NCI-H128 (cell line): Measurements from ENCODE around the gene EVC.

Experiments
- DNase-seq: peaks from one replicate; lab custom pipeline; 2025; ENCODE audit not compliant: unreplicated experiment; lab: John Stamatoyannopoulos, UW

Gene EVC

DNA sequence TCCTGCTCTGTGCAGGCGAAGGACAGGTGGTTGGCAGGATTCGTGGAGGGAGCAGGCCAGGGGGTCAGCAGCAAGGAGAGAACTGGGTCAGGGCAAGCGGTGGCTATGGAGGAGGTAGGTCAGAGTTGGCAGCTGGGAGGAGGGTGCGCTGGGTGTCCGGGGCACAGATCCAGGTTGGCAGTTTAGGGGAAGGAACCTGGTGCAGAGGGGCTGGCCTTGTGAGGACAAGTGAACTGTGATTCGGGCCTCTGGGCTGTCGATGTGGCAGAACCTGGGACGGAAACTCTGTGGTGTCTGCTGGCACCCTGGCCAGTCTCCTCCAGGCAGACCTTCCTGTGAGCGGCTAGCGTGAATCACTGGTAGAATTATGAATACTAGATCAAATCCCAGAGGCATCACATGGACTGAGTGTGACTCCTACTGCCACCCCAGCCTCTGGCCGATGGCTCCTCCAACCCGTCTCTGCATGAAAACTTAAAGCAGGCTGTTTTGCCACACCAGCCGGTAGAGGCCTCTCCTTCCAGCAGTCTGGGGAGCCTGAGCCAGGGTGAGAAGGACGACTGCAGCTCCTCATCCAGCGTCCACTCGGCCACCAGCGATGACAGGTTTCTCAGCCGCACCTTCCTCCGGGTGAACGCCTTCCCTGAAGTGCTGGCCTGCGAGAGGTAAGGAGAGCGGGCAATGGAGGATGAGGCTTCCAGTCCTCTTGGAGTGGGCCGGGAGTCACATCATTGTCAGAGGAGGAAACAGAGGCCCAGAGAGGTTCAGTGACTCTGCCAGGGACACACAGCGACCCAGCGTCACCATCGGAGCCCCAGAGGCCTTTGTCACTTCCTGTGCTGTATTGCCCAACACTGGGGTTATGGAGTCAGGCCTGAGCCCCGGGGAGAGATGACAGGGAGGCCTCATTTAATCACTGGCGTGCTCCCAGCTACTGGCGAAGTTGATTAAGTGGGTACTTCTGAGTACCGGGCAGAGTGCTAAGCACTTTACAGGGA, 20.3 kb downstream of the EVC start:
- no peak for DNase-seq

DNA sequence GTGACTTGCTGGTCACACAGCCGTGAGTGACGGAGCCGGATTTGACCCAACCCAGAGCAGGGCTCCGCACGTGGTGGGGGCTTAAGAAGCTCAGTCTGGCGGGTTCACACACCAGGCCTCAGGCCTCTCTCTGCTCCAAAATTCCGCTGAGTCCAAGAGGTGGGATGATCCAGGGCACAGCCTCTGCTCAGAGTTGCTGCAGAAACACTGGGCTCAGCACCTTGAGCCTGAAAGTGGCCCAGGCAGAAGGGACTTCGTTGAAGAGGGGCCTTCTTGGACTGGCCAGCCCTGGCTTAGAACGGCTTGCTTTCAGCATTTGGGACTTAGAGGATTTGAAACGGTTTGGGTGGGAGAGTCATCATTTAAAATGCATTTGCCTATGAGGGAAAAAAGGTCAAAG, 21.2 kb downstream of the EVC start:
- DNase-seq, result no peak

DNA sequence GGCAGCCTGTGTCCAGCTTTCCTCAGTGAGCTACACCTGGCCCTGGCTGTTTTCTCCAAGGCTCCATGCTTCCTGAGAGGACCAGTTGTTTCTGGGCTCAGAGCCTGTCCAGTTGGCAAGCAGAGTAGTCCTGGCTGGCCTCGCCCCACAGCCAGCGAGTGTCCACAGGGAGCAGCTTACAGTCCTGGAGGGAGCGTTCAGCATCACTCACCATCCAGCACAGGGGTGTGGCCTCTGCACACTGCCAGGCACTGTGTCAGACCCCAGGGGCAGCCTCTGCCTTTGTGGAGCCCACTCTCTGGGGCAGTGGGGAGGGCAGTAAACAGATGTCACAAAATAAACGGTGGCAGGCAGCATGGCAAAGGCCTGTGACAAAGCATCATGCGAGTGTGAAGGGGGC, 23.9 kb downstream of the EVC start:
- DNase-seq, result no peak

DNA sequence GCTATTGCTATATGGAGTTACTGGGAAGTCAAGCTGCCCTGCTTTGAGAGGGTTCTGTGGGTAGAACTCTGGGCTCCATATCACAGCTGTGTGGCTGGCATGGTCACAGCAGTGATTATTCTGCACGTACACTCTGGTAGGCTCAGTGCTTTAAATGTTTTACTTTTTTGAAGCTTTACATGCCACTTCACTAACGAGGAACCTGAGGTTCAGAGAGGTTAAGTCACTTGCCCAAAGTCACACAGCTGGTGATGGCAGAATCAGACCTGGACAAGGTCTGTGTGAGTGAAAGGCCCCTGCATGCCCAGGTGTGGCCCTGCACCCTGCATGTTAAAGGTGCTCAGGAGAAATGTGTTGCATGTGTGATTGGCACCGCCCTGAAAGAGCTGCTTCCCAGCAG, 24.5 kb downstream of the EVC start:
- DNase-seq, result no peak

DNA sequence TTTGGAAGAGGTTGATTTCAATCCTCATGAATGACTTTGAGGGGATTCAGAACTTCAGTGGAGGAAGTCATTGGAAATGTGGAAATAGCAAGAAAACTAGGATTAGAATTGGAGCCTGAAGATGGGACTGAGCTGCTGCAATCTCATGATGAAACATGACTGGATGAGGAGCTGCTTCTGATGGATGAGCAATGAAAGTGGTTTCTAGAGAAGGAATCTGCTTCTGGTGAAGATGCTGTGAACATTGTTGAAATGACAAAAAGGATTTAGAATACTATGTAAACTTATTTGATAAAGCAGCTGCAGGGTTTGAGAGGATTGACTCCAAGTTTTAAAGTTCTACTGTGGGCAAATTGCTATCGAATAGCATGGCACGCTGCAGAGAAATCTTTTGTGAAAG, 27.1 kb downstream of the EVC start:
- DNase-seq, result no peak

GRCh38 chr4:5742388-5742787, 31.4 kb downstream of the EVC start:
- DNase-seq, result no peak

DNA sequence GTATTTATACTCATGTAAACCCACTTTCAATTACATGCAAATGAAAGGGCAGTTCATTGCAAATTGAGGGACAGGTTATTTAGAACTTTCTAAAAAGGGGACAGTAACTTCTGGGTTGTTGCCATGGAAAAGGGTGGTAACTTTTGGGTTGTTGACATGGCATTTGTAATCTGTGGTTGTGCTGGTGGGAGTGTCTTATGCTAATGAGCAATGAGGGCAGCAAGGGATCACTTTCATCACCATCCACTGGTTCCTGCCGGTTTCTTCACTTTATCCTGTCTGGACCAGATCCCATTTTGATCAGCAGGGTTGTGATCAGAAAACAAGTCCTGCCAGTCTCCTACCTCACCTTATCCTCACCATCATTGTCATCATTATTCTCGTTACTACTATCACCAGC, 32.0 kb downstream of the EVC start:
- DNase-seq, result no peak

- DNase-seq, result no peak
These were observed 35.2 kb downstream of the EVC start for GRCh38 chr4:5746250-5746649.

DNA sequence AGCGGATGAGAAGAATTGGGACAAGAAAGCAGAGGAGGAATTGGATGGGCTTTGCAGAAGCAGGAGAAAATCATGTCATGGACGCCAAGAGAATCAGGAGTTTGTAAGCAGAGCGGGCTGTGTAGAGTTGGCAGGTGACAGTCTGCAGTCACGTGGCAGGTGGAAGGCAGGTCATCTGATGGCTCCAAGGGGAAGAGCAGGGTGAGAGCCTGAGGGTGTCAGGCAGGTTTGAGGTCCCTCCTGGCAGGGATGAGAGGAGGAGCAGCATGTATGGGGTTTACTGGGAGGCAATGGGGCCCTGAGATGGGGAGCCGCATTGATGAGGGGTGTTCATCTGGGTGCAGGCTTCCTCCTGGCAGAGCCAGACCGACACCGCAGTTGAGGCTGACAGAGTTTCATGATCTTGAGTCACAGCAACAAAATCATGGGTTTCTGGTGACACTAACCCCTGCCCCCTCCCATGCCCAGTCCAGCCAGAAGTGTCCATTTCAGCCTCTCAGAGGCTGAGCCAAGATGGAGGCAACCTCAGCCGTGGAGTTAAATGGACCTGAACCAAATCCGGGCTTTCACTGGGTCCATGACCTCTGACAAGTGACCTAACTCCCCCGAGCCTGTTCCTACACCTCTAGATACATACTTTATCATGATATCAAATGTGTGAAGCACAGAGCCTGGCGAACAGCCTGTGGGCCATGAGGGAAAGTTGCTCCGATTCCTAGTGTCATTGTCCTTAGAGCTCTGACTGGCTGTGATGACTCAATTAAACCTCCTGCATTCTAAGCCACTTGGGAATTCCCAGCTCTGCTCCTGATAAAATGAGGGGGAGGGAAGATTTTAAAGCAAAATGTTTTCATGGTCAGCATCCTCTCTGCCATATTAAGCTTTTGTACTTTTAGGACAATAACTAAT, 36.1 kb downstream of the EVC start:
- DNase-seq, result no peak

DNA sequence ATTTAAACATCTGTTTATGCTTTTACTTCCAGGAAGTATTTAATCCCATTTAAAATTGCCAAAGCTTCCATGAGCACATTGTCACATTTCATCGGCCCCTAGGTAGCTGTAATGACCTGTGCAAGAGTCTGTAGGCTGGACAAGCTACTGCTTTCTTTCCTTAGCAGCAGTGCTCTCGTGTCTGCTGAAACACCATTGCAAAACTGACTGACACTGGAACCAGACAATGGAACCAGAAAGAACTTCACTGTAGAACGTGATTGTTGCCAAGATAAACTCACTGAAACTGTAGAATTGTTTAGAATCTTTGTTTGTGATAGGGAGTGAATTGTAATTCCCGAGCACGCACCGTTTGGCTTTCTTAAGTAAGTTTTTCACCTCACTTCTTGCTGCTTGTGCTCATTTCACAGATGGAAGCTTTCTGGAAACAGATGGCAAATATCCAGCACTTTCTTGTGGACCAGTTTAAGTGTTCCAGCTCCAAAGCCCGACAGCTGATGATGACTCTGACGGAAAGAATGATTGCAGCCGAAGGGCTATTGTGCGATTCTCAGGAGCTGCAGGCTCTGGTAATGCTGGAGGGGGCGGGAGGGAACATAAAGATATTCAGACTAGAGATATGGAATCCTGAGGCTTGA, 36.9 kb downstream of the EVC start:
- DNase-seq, result no peak

DNA sequence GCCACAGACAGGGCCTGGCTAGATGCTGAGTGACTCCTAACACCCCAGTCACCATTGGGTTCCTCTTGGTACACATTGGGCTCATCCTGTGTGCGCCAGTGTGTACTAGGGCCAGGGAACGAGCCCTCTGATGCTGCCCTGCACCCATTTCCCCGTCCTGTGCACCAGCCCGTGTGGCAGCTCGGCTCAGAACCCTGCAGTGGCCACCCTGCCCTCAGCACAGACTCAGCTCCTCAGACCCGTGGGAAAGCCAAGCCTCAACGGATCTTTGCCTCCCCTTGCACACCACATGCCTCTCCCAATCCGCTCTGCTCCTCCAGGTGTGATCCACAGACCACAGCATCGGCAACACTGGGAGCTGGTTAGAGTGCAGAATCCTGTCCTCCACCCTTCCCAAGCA, 38.6 kb downstream of the EVC start:
- no peak for DNase-seq

DNA sequence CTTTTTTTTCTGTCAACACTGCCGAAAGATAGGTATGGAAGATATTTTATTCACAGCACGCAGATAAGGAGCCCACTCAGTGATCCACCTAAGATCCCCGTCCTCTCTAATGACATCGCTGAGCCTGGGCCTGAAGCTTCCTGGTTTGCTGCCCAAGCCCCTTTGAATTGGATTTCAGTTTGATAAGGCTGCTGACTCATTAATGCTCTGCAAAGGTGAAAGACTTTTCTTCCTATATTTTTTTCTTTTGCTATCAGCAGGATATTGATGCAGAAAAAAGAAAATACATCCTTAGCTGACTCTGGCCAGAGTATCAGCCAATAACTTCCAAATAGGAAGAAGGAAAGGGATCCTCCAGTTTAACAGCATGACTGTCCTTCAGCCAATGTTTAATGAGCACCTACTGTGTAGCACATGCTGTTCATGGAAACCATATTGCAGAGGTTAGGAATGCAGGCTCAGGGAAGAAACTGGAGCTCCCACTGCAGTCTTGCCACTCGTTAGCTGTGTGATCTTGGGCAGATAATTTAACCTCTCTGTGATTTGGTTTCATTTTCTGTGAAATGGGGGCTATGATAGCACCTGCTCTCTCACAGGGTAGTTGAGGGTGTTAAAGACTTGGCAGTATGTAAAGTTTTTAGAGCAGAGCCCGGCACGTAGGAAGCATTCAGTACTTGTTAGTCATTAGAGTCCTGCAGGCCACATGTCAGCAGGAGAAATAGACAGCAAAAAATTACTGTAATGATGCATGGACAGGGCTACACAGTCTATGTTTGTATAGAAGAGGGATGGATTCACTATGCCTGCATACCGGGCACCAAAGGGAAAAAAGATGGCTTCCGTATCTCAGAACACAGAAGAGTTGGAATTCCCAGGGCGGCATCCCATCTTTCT, 39.3 kb downstream of the EVC start:
- DNase-seq, result no peak

- DNase-seq, result no peak
These were observed 40.1 kb downstream of the EVC start for GRCh38 chr4:5750946-5751665.

DNA sequence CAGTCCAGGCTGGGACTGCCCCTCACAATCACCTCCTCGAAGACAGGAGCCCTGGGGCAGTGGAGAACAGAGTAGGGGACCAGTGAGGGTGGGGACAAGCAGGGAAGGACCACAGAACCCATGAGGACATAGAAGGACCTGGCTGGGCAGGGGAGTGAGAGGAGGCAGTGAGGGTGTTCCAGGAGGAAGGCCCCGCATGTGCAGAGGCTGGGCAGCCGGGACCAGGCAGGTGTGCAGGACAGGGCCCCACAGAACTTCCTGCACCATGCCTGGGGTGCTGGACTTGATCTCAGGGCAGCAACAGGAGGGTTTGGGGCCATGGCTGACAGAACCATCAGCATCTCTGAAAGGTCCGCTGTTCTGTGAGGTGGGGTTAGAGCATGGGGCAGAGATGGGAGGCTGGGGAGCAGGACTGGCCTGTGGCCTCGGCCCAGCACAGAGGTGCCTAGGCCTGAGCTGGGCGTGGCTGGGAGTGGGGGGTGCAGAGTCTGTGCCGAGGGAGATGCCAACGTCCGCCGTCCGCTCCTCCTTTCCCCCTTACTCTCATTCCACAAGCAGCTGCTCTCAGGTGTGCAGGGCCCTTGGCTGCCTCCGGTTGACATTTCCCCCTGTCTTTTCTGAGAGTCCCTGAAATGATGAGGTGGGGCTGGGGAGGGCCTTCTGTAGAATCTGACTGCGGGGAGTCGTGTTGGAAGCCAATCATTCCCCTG, 40.8 kb downstream of the EVC start:
- no peak for DNase-seq

GRCh38 chr4:5752376-5753184, 41.6 kb downstream of the EVC start:
- no peak for DNase-seq

GRCh38 chr4:5753366-5753765, 42.4 kb downstream of the EVC start:
- DNase-seq, result no peak

DNA sequence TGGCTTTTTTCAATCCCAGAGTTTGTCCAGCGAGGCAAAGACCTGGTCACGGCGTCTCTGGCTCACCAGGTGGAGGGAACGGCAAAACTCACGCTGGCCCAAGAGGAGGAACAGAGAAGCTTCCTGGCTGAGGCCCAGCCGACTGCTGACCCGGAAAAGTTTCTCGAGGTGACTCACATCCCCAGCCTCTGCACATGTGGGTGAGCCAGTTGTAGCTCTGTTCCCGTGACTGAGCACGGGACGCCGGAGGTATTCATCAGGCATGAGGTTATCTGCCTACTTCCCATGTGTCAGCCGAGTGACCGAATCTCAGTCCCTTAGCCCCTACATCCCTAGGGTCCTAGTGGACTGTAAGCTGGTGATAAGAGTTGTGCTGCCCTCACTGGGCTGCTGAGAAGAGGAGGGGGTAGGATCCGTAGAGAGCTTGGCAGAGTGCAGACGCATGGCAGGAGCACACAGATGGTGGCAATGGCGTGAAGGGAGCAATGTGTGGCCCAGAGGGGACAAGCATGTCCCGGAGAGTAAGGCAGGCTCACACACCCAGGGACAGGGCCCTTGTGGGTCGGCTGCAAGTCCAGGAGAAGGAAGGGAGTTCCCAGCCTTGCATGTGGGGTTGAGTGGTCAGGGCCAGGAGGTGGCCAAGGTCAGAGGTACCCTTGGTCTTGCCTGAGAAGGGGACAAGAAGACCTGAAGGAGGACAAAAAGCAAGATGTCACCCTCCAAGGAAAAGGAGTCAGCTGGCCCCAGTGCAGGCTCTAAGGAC, 42.9 kb downstream of the EVC start:
- no peak for DNase-seq

GRCh38 chr4:5754529-5754881, 43.5 kb downstream of the EVC start:
- no peak for DNase-seq
